Esophagus (tissue), 2 donors: ENCODE data around the gene RAB6B. TPM values are rescaled to one million over a fixed set of nuclear protein-coding genes. Genes with fewer than 3 reads are reported as not detected.

Experiments used
- H3K27ac ChIP-seq, 2 donors: one replicate each; pipeline ENCODE4 v1.5.1; 2013; ENCODE audit warnings: low read depth in 2 of 2, mild to moderate bottlenecking in 2 of 2, inconsistent platforms in 1 of 2, low read length in 1 of 2, moderate library complexity in 1 of 2
- H3K27me3 ChIP-seq, 2 donors: one replicate each; pipeline ENCODE4 v1.6.1; 2013; ENCODE audit warnings: low read length in 2 of 2, control low read depth in 1 of 2, mild to moderate bottlenecking in 1 of 2; ENCODE audit not compliant: insufficient read depth in 2 of 2, control insufficient read depth in 1 of 2
- H3K36me3 ChIP-seq, 2 donors: one replicate each; pipeline ENCODE4 v1.6.1; 2013; ENCODE audit warnings: low read length in 1 of 2; ENCODE audit not compliant: control insufficient read depth in 2 of 2, insufficient read depth in 2 of 2
- H3K4me1 ChIP-seq, 2 donors: one replicate each; pipeline ENCODE4 v1.6.1; 2013; ENCODE audit warnings: low read length in 1 of 2; ENCODE audit not compliant: control insufficient read depth in 2 of 2, insufficient read depth in 2 of 2
- H3K4me3 ChIP-seq, 2 donors: one replicate each; pipeline ENCODE4 v1.5.1; 2013; ENCODE audit warnings: low read length in 2 of 2, mild to moderate bottlenecking in 2 of 2, low read depth in 1 of 2, moderate library complexity in 1 of 2
- H3K9me3 ChIP-seq, 2 donors: one replicate each; pipeline ENCODE4 v1.6.1; 2013; ENCODE audit warnings: mild to moderate bottlenecking in 2 of 2, low read depth in 1 of 2, low read length in 1 of 2, moderate library complexity in 1 of 2; ENCODE audit not compliant: control insufficient read depth in 2 of 2, insufficient read depth in 1 of 2
- WGBS, 2 donors: extraction: QIAGEN DNeasy Blood & Tissue Kit; methylation state at CpG; one replicate each; pipeline ENCODE4 v1.1.7; 2013; 5-methylcytosine and 5-hydroxymethylcytosine counted together
- polyA plus RNA-seq, 2 donors: library from polyadenylated mRNA; stranded (reverse); fragments of 200-250 nt; gene quantifications; one replicate each; pipeline ENCODE4 v1.2.3, GENCODE V29; 2013
- donor health status: healthy with polysubstance abuse.
- donor health status: Bipolar disorder and iron deficiency.

Gene RAB6B
- polyA plus RNA-seq, 2 donors = 0.57 to 1.3 TPM

DNA sequence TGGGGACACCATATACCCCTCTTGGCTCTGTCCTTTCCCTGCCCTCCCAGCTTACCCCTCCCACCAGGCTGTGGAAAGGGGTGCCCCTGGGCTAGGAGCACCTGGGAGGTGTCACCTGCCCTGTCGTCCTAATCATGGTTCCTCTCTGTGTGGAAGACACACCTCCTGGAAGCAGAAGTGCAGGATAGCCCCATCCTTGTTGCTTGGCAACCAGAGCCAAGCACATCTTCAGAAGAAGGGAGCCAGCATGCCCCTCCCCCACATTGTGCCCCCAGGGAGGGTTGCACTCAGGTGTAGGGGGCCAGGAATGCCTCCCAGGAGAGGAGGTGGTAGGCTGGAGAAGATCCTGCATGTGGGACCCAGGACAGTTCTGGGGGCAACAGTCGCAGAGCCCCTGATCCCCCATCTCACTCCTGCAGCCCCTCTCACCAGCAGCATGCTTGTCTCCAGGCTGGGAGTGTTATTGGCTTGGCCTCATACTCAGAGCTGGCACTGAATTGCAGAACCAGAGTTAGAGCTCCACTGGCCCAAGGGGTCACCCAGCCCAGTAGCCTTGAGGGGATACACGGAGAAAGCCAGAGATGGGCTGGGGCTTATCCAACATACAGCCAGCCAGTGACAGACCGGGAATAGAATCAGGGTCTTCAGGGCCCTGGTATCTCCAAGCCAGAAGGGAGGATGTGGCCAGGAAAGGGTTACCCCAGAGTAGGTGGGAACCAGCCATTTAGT, 8.4 kb downstream of the RAB6B start:
- no peak overlapping the region for H3K27ac ChIP-seq

DNA sequence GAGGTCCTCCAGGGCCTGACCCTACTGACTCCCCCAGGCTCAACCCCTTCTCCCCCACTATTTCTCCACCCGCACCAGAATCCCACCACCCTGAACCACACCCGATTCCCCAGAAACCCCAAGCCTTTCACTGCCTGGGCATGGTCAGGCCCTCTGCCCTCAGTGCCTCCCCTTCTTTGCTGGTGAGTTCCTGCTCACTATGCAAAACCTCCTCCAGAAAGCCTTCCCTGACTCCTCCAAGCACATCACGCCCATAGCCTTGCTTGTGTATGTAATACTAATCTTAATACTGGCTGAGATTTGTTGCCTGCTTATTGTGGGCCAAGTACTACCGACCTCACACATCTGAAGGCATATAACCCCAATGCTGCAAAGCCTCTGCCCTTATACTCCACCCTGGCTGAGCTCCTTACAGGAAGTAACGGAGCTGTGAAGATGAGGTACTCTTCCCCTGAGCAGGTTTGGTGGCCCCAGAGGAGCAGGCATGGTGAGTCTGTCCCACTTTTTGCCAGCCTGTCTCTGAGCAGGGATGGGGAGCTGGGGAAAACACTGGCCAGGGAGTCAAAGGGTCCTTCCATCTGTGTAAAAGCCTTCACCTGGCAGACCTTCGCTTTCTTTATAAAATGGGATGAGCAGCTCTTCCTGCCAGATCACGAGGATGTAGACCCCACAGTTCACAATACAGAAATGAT, 9.5 kb downstream of the RAB6B start:
- H3K27ac ChIP-seq = no peak overlapping the region
- WGBS, 2 donors = 85 to 92% methylated on average over 7 of the region's 7 CpGs
- H3K36me3 ChIP-seq = no peaks in the 10 kb centered on the region
- H3K27me3 ChIP-seq = no peaks in the 10 kb centered on the region
- no peak overlapping the region for H3K4me3 ChIP-seq
- peaks cover 0 to 2% of the 10 kb centered on the region in 2 donors for H3K9me3 ChIP-seq
- H3K4me1 ChIP-seq = no peaks in the 10 kb centered on the region

More for the DNA sequence above, 8.4 kb downstream of the RAB6B start:
- no peaks in the 10 kb centered on the region for H3K27me3 ChIP-seq
- WGBS, 2 donors = 75 to 78% methylated on average over 4 of the region's 4 CpGs
- H3K9me3 ChIP-seq = peaks cover 0 to 2% of the 10 kb centered on the region in 2 donors
- H3K4me3 ChIP-seq = no peak overlapping the region
- H3K4me1 ChIP-seq = no peaks in the 10 kb centered on the region
- H3K36me3 ChIP-seq = no peaks in the 10 kb centered on the region

DNA sequence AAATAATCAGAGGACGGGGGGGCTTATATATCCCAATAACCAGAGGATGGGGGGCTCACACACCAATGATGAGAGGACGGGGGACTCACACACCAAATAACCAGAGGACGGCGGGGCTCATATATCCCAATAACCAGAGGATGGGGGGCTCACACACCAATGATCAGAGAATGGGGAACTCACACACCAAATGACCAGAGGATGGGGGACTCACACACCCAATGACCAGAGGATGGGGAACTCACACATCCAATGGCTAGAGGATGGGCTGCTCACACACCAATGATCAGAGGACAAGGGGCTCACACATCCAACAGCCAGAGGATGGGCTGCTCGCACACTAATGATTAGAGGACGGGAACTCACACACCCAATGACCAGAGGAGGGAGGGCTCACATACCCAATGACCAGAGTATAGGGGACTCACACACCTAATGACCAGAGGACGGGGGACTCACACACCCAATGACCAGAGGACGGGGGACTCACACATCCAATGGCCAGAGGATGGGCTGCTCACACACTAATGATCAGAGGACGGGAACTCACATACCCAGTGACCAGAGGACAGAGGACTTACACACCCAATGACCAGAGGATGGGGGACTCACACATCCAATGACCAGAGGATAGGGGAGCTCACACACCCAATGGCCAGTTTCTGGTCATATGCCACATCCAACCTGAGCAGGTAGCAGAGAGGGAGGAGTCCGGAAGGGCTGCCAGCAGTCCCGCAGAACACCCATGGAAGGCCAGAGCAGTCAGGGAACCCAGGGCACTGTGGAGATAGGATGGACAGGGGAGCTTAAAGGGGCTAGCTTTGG, 10.6 kb downstream of the RAB6B start:
- Histone ChIP-seq H3K4me1 (no peaks in the 10 kb centered on the region), H3K36me3 (no peaks in the 10 kb centered on the region), H3K27ac (no peak overlapping the region), H3K4me3 (no peak overlapping the region), H3K9me3 (peaks cover 0 to 2% of the 10 kb centered on the region in 2 donors), H3K27me3 (no peaks in the 10 kb centered on the region)
- 93% methylated on average over 11 of the region's 11 CpGs for WGBS, 2 donors

DNA sequence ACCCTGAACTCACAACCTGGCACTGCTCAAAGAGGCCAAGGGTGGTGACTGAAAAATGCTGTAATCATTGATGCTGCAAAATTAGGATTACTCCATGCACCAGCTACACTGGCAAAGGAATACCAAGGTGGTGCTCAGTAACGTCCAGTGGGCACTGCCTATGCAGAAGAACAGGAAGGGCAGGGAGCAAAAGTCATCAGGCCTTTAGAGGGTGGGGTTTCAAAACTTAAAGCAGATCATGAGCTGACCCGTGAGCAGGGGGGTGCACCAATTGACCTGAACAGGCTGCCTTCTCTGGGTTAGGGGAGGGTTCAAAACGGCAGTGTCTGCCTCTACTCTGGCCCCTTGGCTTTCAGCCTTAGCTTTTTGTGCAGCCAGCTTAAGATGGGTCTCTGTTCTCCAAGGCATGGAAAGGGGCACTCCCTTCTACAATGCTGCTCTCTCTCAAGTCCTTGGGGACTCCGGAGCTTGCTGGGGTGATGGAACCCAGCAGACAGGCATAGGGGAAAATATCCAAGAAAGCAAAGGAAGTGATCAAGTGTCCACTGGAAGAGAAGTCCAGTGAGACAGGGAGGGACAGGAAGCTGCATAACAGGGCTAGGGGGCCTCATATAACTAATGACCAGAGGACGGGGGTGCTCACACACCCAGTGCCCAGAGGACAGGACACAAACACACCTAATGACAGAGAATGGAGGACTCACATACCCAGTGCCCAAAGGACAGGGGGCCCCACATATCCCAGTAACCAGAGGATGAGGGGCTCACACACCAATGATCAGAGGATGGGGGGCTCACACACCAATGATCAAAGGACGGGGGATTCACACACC, 11.4 kb downstream of the RAB6B start:
- Histone ChIP-seq H3K27me3 (no peaks in the 10 kb centered on the region), H3K9me3 (peaks cover 0 to 6% of the 10 kb centered on the region in 2 donors), H3K27ac (no peak overlapping the region), H3K4me3 (no peak overlapping the region), H3K36me3 (no peaks in the 10 kb centered on the region), H3K4me1 (no peaks in the 10 kb centered on the region)
- WGBS, 2 donors = 73 to 79% methylated on average over 6 of the region's 6 CpGs

DNA sequence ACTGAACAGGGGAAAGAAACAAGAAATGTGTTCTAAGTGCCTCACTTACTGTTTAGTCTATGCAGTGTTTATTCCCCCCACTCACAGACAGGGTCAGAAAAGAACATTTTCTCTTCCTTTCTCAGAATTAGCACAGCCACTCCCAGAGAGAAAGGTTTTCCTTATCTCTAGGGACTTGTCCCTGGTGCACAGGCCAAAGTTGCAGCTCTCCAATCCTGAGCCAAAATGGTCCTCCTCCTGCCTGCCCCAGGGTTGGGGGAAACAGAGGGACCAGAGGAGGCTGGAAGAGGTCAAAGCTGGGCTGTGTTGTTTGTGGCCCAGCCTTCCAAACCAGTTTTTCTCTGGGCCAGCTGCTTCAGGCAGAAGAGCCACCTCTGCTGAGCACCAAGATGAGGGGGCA, 12.0 kb downstream of the RAB6B start:
- H3K4me3 ChIP-seq = no peak overlapping the region

DNA sequence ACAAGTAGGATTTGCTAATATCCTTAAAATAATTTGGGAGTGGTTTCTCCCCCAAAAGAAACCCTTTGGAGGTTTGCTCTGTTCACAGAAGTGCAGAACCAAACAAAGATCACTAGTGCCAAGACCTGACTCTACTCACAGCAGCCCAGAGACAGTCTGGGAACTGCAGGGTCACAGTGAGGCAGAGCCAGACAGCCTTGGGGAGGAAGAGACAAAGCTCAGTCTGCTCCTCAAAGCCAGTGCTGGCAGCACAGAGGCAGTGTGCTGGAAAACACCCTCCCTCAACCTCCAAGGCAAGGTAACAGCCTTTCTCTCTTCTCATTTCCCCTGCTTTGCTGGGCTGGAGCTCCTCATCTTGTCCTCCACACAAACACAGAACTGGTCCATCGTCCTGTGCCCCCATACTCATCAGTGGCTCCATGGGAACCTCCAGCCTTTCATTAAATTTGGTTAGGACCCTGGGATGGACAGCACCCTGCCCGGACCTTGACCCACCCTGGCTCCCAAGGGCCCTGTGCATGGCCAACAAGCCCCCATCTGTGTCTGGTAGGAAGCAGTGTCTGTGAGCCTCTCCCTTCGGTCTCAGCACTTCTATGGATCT, 12.6 kb downstream of the RAB6B start:
- no peaks in the 10 kb centered on the region for H3K36me3 ChIP-seq
- 80% methylated on average over 3 of the region's 3 CpGs for WGBS, 2 donors
- H3K27ac ChIP-seq = no peak overlapping the region
- H3K4me3 ChIP-seq = no peak overlapping the region
- H3K27me3 ChIP-seq = no peaks in the 10 kb centered on the region
- H3K9me3 ChIP-seq = peaks cover 0 to 6% of the 10 kb centered on the region in 2 donors
- no peaks in the 10 kb centered on the region for H3K4me1 ChIP-seq

More for the DNA sequence above, 12.0 kb downstream of the RAB6B start:
- no peaks in the 10 kb centered on the region for H3K27me3 ChIP-seq
- H3K4me1 ChIP-seq = no peaks in the 10 kb centered on the region
- no peak overlapping the region for H3K27ac ChIP-seq
- H3K9me3 ChIP-seq = peaks cover 0 to 6% of the 10 kb centered on the region in 2 donors
- no peaks in the 10 kb centered on the region for H3K36me3 ChIP-seq

DNA sequence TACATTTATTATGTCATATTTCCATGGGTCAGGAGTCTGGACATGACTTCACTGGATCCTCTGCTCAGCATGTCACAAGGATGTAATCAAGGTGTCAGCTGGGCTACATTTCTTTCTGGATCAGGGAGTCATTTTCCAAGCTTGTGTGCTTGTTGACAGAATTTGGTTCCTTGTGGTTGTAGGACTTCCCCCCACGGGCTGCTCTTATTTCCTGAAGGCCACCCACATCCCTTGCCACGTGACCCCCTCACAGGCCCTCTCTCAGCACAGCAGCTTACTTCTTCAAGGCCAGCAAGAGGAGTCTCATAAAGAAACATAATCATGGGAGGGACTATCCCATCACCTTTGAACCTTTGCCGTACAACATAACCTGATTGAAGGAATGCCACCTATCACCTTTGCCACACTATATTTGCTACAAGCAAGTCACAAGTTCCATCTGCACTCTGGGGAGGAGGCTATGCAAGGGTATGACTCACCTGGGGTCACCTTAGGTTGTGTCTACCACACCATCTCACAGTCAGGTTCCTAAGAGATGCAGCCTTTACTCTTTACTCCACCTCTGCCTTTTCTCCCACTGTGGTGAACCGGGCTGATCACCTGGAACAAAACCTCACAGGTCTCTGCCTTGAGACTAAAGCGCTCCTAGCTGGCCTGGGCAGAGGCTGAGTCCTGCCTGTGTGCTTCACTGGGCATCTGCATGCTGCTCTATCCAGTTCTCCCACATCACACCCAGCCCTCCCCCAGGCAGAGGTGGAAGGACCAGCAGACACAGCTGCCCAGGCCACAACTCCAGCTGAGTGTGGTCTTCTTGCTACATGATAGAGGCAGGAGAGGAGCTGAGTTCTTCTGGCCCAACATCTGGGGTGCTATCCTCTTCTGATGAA, 13.5 kb downstream of the RAB6B start:
- Histone ChIP-seq H3K4me1 (no peaks in the 10 kb centered on the region), H3K9me3 (peaks cover 0 to 6% of the 10 kb centered on the region in 2 donors), H3K36me3 (no peaks in the 10 kb centered on the region), H3K27me3 (no peaks in the 10 kb centered on the region), H3K4me3 (no peak overlapping the region), H3K27ac (no peak overlapping the region)
- 76% methylated on average over 5 of the region's 5 CpGs for WGBS, 2 donors

DNA sequence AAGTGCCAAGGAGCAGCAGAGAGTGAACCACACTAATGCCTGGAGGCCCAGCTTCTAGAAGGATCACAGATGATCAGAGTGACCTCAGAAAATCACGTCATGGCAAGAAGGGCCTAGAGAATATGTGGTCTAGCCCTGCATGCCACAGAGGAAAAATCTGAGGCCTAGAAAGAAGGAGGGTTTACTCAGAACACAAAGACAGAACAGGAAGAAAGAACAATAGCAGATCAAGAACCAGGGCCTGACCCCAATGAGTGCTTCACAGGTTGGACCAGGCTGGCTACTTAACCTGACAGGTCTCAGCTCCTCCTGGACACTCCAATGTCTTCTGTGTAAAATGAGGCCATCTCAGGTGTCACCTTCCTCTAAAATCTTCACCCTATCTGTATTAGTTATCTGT, 14.2 kb downstream of the RAB6B start:
- WGBS, 2 donors = 85% methylated on average over 1 of the region's 1 CpG
- Histone ChIP-seq H3K27me3 (no peaks in the 10 kb centered on the region), H3K27ac (no peak overlapping the region), H3K36me3 (no peaks in the 10 kb centered on the region), H3K4me3 (no peak overlapping the region), H3K4me1 (no peaks in the 10 kb centered on the region), H3K9me3 (peaks cover 0 to 6% of the 10 kb centered on the region in 2 donors)
